HUES64 (cell line): ENCODE results near the gene GPX3. TPM values are rescaled to one million over a fixed set of nuclear protein-coding genes. Genes with fewer than 3 reads are reported as not detected.

Experiments
- H3K27ac ChIP-seq: 2 replicates; pipeline ENCODE4 v1.7.0; 2013; ENCODE audit warnings: low read depth, low read length, inconsistent platforms
- H3K27me3 ChIP-seq: 2 replicates; pipeline ENCODE4 v1.6.1; 2013; ENCODE audit warnings: mild to moderate bottlenecking, low read length; ENCODE audit not compliant: insufficient read depth
- H3K36me3 ChIP-seq: 2 replicates; pipeline ENCODE4 v1.6.1; 2013; ENCODE audit warnings: mild to moderate bottlenecking, low read length; ENCODE audit not compliant: insufficient read depth
- H3K4me1 ChIP-seq: 2 replicates; pipeline ENCODE4 v1.6.1; 2013; ENCODE audit warnings: mild to moderate bottlenecking, low read length, moderate library complexity; ENCODE audit not compliant: insufficient read depth
- H3K4me3 ChIP-seq: 2 replicates; pipeline ENCODE4 v1.5.1; 2013; ENCODE audit warnings: mild to moderate bottlenecking, low read length, moderate library complexity
- H3K9ac ChIP-seq: 2 replicates; pipeline ENCODE4 v1.6.1; 2013; ENCODE audit warnings: mild to moderate bottlenecking, low read depth, low read length
- H3K9me3 ChIP-seq: 2 replicates; pipeline ENCODE4 v1.6.1; 2013; ENCODE audit warnings: low read depth, low read length; ENCODE audit not compliant: insufficient read depth
- WGBS: fragments of 150-250, 120-280 bp; methylation state at CpG from one replicate; pipeline ENCODE4 v1.1.7; 2013; ENCODE audit warnings: missing lambda C conversion rate; 5-methylcytosine and 5-hydroxymethylcytosine counted together
- polyA plus RNA-seq, 2 experiments: library from polyadenylated mRNA; stranded (reverse); fragments of 50-300 nt; gene quantifications; one replicate each; pipeline ENCODE4 v1.2.3, GENCODE V29; 2013

GPX3 gene
- polyA plus RNA-seq (2013, experiment 1 of 2): 42.8 TPM
- polyA plus RNA-seq (2013, experiment 2 of 2): 38.4 TPM

- 1% methylated on average over 54 of the region's 54 CpGs for WGBS
- Histone ChIP-seq H3K27ac (no peak within 1 kb of the TSS), H3K4me1 (0 out of 2 replicates have a peak, but pooled peaks cover 5% of the 10 kb centered on the region), H3K9me3 (no peaks in the 10 kb centered on the region), H3K9ac (peak within 1 kb of the TSS; percentile 77), H3K36me3 (no peaks in the 10 kb centered on the region), H3K27me3 (peaks cover 36% of the 10 kb centered on the region), H3K4me3 (peak within 1 kb of the TSS; percentile 92)
Observed at GRCh38 chr5:151020304-151021110, at the start of gene GPX3. Gene GPX3 (plus strand): TSS chr5:151020591. CDS start chr5:151020655, 64 bp downstream.

GRCh38 chr5:150978590-150978989 is 41.8 kb upstream of the GPX3 start:
- Histone ChIP-seq H3K27ac (no peak overlapping the region), H3K9ac (no peak overlapping the region), H3K27me3 (no peaks in the 10 kb centered on the region), H3K4me3 (no peak overlapping the region), H3K9me3 (peaks cover 57% of the 10 kb centered on the region), H3K4me1 (no peaks in the 10 kb centered on the region), H3K36me3 (no peaks in the 10 kb centered on the region)
- no CpG with 5 or more reads among the region's 3 CpGs for WGBS

- H3K9me3 ChIP-seq: no peaks in the 10 kb centered on the region
- no peak overlapping the region for H3K4me3 ChIP-seq
- 92% methylated on average over 3 of the region's 3 CpGs for WGBS
- no peaks in the 10 kb centered on the region for H3K4me1 ChIP-seq
- H3K27ac ChIP-seq: no peak overlapping the region
- no peak overlapping the region for H3K9ac ChIP-seq
- no peaks in the 10 kb centered on the region for H3K36me3 ChIP-seq
- no peaks in the 10 kb centered on the region for H3K27me3 ChIP-seq
Observed at GRCh38 chr5:150987746-150988145, 32.6 kb upstream of the GPX3 start.

GRCh38 chr5:150989695-150990094 is 30.7 kb upstream of the GPX3 start:
- 74% methylated on average over 3 of the region's 3 CpGs for WGBS
- no peaks in the 10 kb centered on the region for H3K27me3 ChIP-seq
- H3K4me1 ChIP-seq: no peaks in the 10 kb centered on the region
- peaks cover 8% of the 10 kb centered on the region; the same call in 1 of the 2 replicates for H3K9me3 ChIP-seq
- H3K27ac ChIP-seq: no peak overlapping the region
- H3K4me3 ChIP-seq: no peak overlapping the region
- no peak overlapping the region for H3K9ac ChIP-seq
- H3K36me3 ChIP-seq: no peaks in the 10 kb centered on the region

- Histone ChIP-seq H3K4me1 (no peaks in the 10 kb centered on the region), H3K36me3 (no peaks in the 10 kb centered on the region), H3K4me3 (no peak overlapping the region), H3K9ac (no peak overlapping the region), H3K27ac (no peak overlapping the region), H3K27me3 (no peaks in the 10 kb centered on the region), H3K9me3 (peaks cover 11% of the 10 kb centered on the region; the same call in 1 of the 2 replicates)
- WGBS: 94% methylated on average over 6 of the region's 6 CpGs
Observed at GRCh38 chr5:150992705-150993104, 27.7 kb upstream of the GPX3 start.

- 93% methylated on average over 2 of the region's 2 CpGs for WGBS
- Histone ChIP-seq H3K9me3 (peaks cover 11% of the 10 kb centered on the region; the same call in 1 of the 2 replicates), H3K27ac (no peak overlapping the region), H3K36me3 (no peaks in the 10 kb centered on the region), H3K9ac (no peak overlapping the region), H3K27me3 (no peaks in the 10 kb centered on the region), H3K4me1 (no peaks in the 10 kb centered on the region), H3K4me3 (no peak overlapping the region)
Observed at GRCh38 chr5:150993422-150993821, 27.0 kb upstream of the GPX3 start.

GRCh38 chr5:150993826-150994412 is 26.5 kb upstream of the GPX3 start:
- no peaks in the 10 kb centered on the region for H3K27me3 ChIP-seq
- no peak overlapping the region for H3K9ac ChIP-seq
- H3K4me1 ChIP-seq: no peaks in the 10 kb centered on the region
- no peaks in the 10 kb centered on the region for H3K36me3 ChIP-seq
- WGBS: 76% methylated on average over 1 of the region's 1 CpG
- peaks cover 11% of the 10 kb centered on the region; the same call in 1 of the 2 replicates for H3K9me3 ChIP-seq
- no peak overlapping the region for H3K4me3 ChIP-seq
- no peak overlapping the region for H3K27ac ChIP-seq

GRCh38 chr5:150999704-151000442 is 20.5 kb upstream of the GPX3 start:
- no peaks in the 10 kb centered on the region for H3K36me3 ChIP-seq
- H3K27ac ChIP-seq: no peak overlapping the region
- no peaks in the 10 kb centered on the region for H3K27me3 ChIP-seq
- no peak overlapping the region for H3K4me3 ChIP-seq
- WGBS: 75% methylated on average over 6 of the region's 7 CpGs
- H3K4me1 ChIP-seq: no peaks in the 10 kb centered on the region
- H3K9ac ChIP-seq: no peak overlapping the region
- H3K9me3 ChIP-seq: peaks cover 3% of the 10 kb centered on the region; the same call in 1 of the 2 replicates

- no peak overlapping the region for H3K27ac ChIP-seq
- no peak overlapping the region for H3K9ac ChIP-seq
- WGBS: 92% methylated on average over 4 of the region's 4 CpGs
- no peak overlapping the region for H3K4me3 ChIP-seq
- H3K9me3 ChIP-seq: no peaks in the 10 kb centered on the region
- H3K27me3 ChIP-seq: no peaks in the 10 kb centered on the region
- H3K4me1 ChIP-seq: no peaks in the 10 kb centered on the region
- no peaks in the 10 kb centered on the region for H3K36me3 ChIP-seq
Observed at GRCh38 chr5:151001436-151001835, 19.0 kb upstream of the GPX3 start.

GRCh38 chr5:151002250-151002649 is 18.1 kb upstream of the GPX3 start:
- Histone ChIP-seq H3K36me3 (no peaks in the 10 kb centered on the region), H3K9ac (no peak overlapping the region), H3K9me3 (no peaks in the 10 kb centered on the region), H3K4me3 (no peak overlapping the region), H3K27ac (no peak overlapping the region), H3K27me3 (no peaks in the 10 kb centered on the region), H3K4me1 (no peaks in the 10 kb centered on the region)
- 70% methylated on average over 1 of the region's 2 CpGs for WGBS
